ENCODE measurements around the gene APBB1.

- TF ChIP-seq POLR2A (IDR thresholded peaks at IDR 0.05; ENCODE audit: borderline replicate concordance, extremely low read depth, insufficient read depth, insufficient read length) (no peak), CTCF (IDR thresholded peaks at IDR 0.05 in 2 of 3, conservative IDR thresholded peaks at IDR 0.05 in 1 of 3; ENCODE audit: borderline replicate concordance in 1 of 3, insufficient read depth in 1 of 3, low read depth in 2 of 3, low read length in 2 of 3) (no peak), JUND (IDR thresholded peaks at IDR 0.05) (peak; percentile 66), POLR2AphosphoS5 (IDR thresholded peaks at IDR 0.05; ENCODE audit: low read depth, low read length) (no peak), REST (IDR thresholded peaks at IDR 0.05; ENCODE audit: low read depth) (no peak), CEBPB (IDR thresholded peaks at IDR 0.05; ENCODE audit: low read depth) (peak; percentile 16; the same call in 1 of the 2 replicates), EZH2 (IDR thresholded peaks at IDR 0.05) (no peak), ELF1 (IDR thresholded peaks at IDR 0.05; ENCODE audit: borderline replicate concordance, low read depth) (no peak), YY1 (IDR thresholded peaks at IDR 0.05; ENCODE audit: extremely low read depth, insufficient replicate concordance, low read depth, low read length) (no peak)
Measured at GRCh38 chr11:6431861-6432260, 13.0 kb upstream of the APBB1 start.

Measured in HCT116 (cell line).